ENCODE data around the gene GSC. TPM values are rescaled to one million over a fixed set of nuclear protein-coding genes. Genes with fewer than 3 reads are reported as not detected.
"Not testable (repeated sequence)": the region's sequence is repeated elsewhere in the genome, so short reads cannot be mapped to it uniquely, and the experiment has no call there.

GSC gene
- total and polyA plus RNA-seq, 8 donors: not detected

GRCh38 chr14:94738097-94738496 is 31.8 kb downstream of the GSC start:
- no peak for ATAC-seq
- Histone ChIP-seq H3K36me3 (no peaks in the 10 kb centered on the region), H3K27me3 (peaks cover 0 to 20% of the 10 kb centered on the region in 2 donors), H3K9me3 (no peaks in the 10 kb centered on the region), H3K27ac (no peak overlapping the region), H3K4me3 (no peak overlapping the region), H3K4me1 (no peaks in the 10 kb centered on the region)
- DNase-seq: no peak
- intact Hi-C loops (cut with DNase I): no loop called here
- no peak for TF ChIP-seq CTCF (IDR thresholded peaks at IDR 0.05)

GRCh38 chr14:94728950-94729349 is 41.0 kb downstream of the GSC start:
- no peak for DNase-seq
- Histone ChIP-seq H3K27me3 (no peaks in the 10 kb centered on the region), H3K27ac (no peak overlapping the region), H3K4me1 (no peaks in the 10 kb centered on the region), H3K9me3 (no peaks in the 10 kb centered on the region), H3K4me3 (no peak overlapping the region), H3K36me3 (no peaks in the 10 kb centered on the region)
- no peak for ATAC-seq
- intact Hi-C loops (cut with DNase I): no loop called here
- TF ChIP-seq CTCF (IDR thresholded peaks at IDR 0.05): no peak

- intact Hi-C loops (cut with DNase I); H3K27ac ChIP-seq; H3K36me3 ChIP-seq; ATAC-seq; H3K4me1 ChIP-seq; H3K27me3 ChIP-seq; H3K9me3 ChIP-seq; H3K4me3 ChIP-seq; DNase-seq: not testable (repeated sequence)
Observed at GRCh38 chr14:94728440-94728839, 41.5 kb downstream of the GSC start.

- H3K4me1 ChIP-seq; H3K36me3 ChIP-seq; H3K27ac ChIP-seq; H3K4me3 ChIP-seq; intact Hi-C loops (cut with DNase I); H3K27me3 ChIP-seq; ATAC-seq; DNase-seq; H3K9me3 ChIP-seq: not testable (repeated sequence)
Observed at GRCh38 chr14:94726649-94727048, 43.3 kb downstream of the GSC start.

GRCh38 chr14:94724993-94725392 is 44.9 kb downstream of the GSC start:
- Histone ChIP-seq H3K4me3 (no peak overlapping the region), H3K9me3 (no peaks in the 10 kb centered on the region), H3K27me3 (no peaks in the 10 kb centered on the region), H3K36me3 (no peaks in the 10 kb centered on the region), H3K27ac (no peak overlapping the region), H3K4me1 (no peaks in the 10 kb centered on the region)
- DNase-seq (no peak), ATAC-seq (no peak)
- intact Hi-C loops (cut with DNase I): no loop called here
- no peak for TF ChIP-seq CTCF (IDR thresholded peaks at IDR 0.05)

- Histone ChIP-seq H3K9me3 (no peaks in the 10 kb centered on the region), H3K27ac (no peak overlapping the region), H3K27me3 (no peaks in the 10 kb centered on the region), H3K4me3 (no peak overlapping the region), H3K4me1 (no peaks in the 10 kb centered on the region), H3K36me3 (no peaks in the 10 kb centered on the region)
- no peak for TF ChIP-seq CTCF (IDR thresholded peaks at IDR 0.05)
- intact Hi-C loops (cut with DNase I): no loop called here
- ATAC-seq (no peak), DNase-seq (no peak)
Observed at GRCh38 chr14:94722397-94722796, 47.5 kb downstream of the GSC start.

Other genes starting within 250 kb of the GSC start
- not detected for gene SERPINA4, start 208.7 kb downstream of the GSC start, total RNA-seq
- 1 to 10 TPM; 1.0 to 2.7 (median 1.3) TPM for gene SERPINA4, start 208.7 kb downstream of the GSC start, polyA plus RNA-seq (ENCODE audit: insufficient read length in 6 of 6)
- 1 to 10 TPM; 1.1 to 3.2 TPM for gene SERPINA5, start 188.7 kb downstream of the GSC start, total RNA-seq
- under 1 TPM; 0.26 to 0.84 (median 0.53) TPM for gene SERPINA5, start 188.7 kb downstream of the GSC start, polyA plus RNA-seq (ENCODE audit: insufficient read length in 6 of 6)
- gene SERPINA3, start 157.7 kb downstream of the GSC start, total RNA-seq: 100 to 1,000 TPM in 1 of 2 donors, 10 to 100 TPM in 1; 24.6 to 198 TPM
- 1 to 10 TPM; 1.1 to 1.9 (median 1.4) TPM for gene SERPINA3, start 157.7 kb downstream of the GSC start, polyA plus RNA-seq (ENCODE audit: insufficient read length in 6 of 6)

All from left lung (tissue), 10 donors.